Fibroblast of villous mesenchyme (primary cell): ENCODE data around the gene TRIM29. TPM values are rescaled to one million over a fixed set of nuclear protein-coding genes. Genes with fewer than 3 reads are reported as not detected.

Source experiments
- DNase-seq: peaks from one replicate; pipeline ENCODE4 v3.0.0-alpha.2; 2010; ENCODE audit warnings: low read depth
- H3K4me3 ChIP-seq: 2 replicates; pipeline ENCODE4 v1.5.1; 2011; ENCODE audit warnings: low read depth, mild to moderate bottlenecking, low read length
- total RNA-seq: library from RNA; depleted of rRNA; stranded (reverse); fragments of >200 nt; gene quantifications from 2 replicates; pipeline ENCODE4 v1.2.3, GENCODE V29; 2012
- TF ChIP-seq, protein P1 (sequence below): IDR thresholded peaks from 2 replicates; pipeline ENCODE4 v1.5.1; 2012; ENCODE audit warnings: low read depth, mild to moderate bottlenecking, low read length; ENCODE audit not compliant: insufficient read depth

Gene TRIM29
- total RNA-seq, 1 donor, result 0.86 TPM

DNA sequence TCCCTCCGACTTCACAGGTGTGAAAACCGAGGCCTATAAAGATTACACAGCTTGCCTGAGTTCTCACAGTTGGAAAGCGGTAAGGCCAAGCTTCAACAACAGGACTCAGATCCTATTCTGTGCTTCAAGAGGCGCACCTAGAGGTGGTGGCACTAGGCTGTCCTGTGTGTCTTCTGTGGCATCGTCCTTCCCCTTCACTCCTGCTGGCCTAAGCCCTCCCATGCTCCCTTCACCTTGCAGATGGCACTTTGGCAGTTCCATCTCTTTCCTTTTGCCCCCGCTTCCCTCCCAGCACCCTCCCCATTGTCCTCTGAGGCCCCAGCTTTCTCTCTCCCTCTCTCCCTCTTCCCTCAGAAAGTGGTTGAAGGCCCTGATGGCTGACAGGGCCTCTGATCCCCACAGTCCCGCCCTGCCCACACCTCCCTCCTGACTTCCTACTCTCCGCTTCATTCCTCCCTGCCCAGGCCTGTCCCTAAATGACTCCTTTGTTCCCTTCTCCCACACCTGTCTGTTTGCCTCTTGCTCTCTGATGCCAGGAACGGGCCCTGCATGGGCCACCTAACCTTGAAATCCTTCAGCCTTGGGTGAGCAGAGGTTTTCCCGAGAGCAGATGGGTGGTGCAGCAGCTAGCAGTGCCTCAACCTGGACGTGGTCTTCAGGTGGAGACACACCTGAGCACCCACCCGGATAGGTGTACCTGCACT is 5.8 kb downstream of the TRIM29 start:
- TF ChIP-seq, protein P1, sequence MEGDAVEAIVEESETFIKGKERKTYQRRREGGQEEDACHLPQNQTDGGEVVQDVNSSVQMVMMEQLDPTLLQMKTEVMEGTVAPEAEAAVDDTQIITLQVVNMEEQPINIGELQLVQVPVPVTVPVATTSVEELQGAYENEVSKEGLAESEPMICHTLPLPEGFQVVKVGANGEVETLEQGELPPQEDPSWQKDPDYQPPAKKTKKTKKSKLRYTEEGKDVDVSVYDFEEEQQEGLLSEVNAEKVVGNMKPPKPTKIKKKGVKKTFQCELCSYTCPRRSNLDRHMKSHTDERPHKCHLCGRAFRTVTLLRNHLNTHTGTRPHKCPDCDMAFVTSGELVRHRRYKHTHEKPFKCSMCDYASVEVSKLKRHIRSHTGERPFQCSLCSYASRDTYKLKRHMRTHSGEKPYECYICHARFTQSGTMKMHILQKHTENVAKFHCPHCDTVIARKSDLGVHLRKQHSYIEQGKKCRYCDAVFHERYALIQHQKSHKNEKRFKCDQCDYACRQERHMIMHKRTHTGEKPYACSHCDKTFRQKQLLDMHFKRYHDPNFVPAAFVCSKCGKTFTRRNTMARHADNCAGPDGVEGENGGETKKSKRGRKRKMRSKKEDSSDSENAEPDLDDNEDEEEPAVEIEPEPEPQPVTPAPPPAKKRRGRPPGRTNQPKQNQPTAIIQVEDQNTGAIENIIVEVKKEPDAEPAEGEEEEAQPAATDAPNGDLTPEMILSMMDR, result no peak
- no peak for DNase-seq
- no peak overlapping the region for H3K4me3 ChIP-seq

DNA sequence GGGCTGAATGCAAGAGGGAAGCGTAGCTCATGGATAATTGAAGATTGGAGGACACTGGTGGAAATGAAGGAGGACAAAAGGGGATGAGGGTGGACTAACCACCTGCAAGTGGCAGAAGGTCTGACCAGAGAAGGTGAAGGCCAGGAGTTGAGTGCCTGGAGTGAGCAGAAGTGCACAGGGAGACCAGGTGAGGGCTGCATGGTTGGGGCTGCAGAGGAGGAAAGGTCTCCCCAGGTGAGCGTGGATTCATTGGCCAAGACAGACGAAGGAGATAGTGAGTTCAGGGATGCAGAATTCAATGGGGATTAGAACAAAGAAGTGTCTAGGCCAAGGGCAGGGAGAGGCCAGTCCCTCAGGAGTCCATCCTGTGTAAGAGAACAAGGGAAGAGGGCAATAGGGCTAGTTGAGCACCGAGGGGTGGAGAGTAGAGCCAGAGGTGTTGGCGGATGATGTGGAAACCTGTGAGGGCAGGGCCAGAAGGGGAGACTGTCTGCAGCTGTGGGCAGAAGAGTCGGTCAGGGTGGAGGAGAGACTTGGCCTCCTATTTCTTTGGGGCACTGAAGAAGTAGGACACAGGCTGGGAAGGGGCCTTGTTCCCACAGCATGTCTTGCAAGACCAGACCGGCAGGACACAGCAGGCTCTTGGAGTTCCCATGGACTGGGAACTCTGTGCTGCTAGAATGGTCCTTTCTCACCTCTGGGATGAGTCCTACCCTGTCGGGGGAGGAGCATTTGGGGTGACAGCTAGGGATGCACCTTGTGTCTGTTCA is 6.7 kb downstream of the TRIM29 start:
- DNase-seq, result no peak
- TF ChIP-seq, protein P1, result no peak

DNA sequence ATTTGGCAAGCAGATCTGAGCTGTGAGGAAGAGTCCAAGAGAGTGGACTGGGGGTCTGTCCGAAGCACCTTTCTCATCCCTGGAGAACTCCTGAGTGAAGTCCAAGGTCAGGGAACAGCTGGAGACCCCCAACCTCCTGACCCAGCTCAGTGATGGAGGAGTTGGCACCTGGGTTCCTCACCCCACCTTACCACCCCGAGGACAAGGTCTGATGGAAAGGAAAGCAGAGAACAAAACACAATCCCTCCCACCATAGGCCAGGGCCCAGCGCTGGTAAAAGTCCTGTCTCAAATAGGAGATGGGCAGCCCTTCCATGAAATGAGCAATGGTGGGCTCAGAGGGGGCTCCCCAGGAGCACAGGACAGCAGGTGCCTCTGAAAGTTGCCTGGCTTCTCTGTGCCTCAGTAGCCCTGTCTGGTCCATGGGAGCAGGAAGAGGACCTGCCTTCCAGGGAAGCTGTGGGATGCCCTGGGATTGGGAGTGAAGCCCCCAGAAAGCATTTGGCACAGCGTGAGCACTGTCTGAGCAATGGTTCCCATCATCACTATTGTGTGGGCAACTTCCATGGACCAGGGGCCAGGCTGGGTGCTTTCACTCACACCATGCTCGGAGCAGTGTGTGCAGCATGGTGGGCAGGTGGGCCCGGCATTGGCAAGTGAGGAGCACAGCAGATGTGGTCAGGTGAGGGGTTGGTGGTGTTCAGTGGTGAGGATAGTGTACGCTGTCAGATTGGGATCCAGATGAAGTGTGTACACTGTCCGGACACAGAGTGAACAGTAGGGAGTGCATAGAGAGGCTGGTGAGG is 7.5 kb downstream of the TRIM29 start:
- TF ChIP-seq, protein P1, result no peak
- no peak overlapping the region for H3K4me3 ChIP-seq
- DNase-seq, result no peak

More for the DNA sequence above, 6.7 kb downstream of the TRIM29 start:
- no peak overlapping the region for H3K4me3 ChIP-seq

DNA sequence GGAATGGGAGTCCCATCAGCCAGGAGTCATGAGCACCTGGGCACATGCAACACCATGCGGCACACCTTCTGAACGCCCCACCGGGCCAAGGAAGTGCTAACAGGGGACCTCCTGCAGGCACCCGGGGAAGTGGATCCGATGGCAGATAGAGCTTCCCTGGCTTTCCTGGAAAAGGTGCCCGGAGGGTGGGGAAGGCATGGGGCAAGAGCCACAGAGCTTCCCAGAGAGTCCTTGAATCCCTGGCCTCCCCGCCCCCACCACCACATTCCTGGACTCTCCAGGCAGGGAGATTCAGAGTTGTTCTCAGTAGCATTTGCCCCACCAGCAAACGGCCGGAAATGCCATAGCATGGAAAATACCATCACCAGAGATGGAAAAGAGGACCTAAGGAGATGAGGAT is 8.3 kb downstream of the TRIM29 start:
- H3K4me3 ChIP-seq, result no peak overlapping the region
- TF ChIP-seq, protein P1, result no peak
- DNase-seq, result peak; percentile 9

DNA sequence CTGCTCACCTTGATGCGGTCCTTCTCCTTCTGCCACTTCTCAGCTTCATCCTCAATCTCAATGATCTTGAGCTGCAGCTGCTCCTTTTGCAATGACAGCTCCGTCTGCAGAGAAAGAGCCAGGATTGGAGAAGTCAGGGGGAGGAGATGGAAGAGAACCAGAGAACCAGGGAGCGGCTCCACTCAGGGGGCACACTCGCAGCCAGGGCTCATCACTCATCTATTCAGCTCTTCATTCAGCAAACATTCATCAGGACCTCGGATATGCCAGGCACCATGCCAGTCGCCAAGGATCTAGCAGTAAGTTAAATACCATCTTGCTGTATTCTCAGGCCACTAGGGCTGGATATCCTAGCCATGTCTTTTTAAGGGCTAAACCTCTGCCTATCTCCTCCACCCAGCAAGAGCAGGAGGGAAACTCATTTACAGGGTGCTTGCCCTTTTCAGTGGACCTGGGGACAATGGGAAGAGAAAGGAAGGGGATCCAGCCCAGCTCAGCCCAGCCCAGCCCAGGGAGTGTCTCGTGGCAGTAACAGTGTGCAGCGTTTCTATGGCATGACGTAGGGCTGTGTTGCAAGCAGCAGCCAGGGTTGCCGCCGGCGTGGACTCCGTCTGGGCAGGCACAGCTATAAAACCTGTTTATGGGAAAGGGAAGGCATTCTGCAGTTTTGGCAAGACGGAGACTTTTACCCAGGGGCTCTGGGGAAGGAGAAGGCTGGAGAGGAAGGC is 9.4 kb downstream of the TRIM29 start:
- H3K4me3 ChIP-seq, result no peak overlapping the region
- DNase-seq, result peak; percentile 93
- TF ChIP-seq, protein P1, result no peak

DNA sequence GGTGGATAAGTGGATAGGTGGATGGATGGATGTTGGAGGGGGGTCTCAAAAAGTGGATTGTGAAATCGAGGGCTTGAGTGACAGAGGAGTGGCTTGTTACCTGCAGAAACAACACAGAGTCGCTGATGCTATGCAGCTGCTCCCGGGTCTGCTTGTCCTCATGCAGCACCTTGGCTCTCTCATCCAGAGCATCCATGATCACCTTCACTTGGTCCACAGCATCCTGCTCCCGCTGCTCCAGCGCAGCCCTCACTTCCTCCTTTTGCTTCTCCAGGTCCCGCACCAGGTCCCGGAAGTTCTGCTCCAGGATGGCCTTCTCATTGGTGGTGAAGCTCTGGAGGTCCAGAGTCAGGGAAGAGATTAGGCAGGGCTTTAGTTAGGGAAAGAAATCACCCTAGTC is 10.7 kb downstream of the TRIM29 start:
- TF ChIP-seq, protein P1, result no peak
- DNase-seq, result no peak

More for the DNA sequence above, 10.7 kb downstream of the TRIM29 start:
- no peak overlapping the region for H3K4me3 ChIP-seq
